ENCODE data around the gene TCF7L1. TPM values are rescaled to one million over a fixed set of nuclear protein-coding genes. Genes with fewer than 3 reads are reported as not detected.

Gene TCF7L1
- polyA plus RNA-seq, 3 donors, result 0.05 to 0.09 TPM; not detected in 1

DNA sequence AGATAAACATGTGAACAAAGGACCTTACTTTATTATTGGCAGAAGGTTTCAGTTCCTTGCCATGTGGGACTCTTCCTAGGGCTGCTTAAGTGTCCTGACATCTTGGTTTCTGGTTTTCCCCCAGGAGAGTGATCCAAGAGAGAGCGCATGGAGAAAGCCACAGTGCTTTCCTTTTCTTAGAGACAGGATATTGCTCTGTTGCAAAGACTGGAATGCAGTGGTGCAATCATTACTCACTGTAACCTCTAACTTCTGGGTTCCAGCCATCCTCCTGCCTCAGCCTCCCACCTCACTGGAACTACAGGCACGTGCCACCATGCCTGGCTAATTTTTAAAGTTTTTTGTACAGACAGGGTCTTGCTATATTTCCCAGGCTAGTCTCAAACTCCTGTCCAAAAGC is 38.1 kb upstream of the TCF7L1 start:
- H2AFZ ChIP-seq (ENCODE audit: insufficient read depth, low read depth, low read length, poor library complexity, severe bottlenecking), result no peak overlapping the region
- TF ChIP-seq, protein P1, sequence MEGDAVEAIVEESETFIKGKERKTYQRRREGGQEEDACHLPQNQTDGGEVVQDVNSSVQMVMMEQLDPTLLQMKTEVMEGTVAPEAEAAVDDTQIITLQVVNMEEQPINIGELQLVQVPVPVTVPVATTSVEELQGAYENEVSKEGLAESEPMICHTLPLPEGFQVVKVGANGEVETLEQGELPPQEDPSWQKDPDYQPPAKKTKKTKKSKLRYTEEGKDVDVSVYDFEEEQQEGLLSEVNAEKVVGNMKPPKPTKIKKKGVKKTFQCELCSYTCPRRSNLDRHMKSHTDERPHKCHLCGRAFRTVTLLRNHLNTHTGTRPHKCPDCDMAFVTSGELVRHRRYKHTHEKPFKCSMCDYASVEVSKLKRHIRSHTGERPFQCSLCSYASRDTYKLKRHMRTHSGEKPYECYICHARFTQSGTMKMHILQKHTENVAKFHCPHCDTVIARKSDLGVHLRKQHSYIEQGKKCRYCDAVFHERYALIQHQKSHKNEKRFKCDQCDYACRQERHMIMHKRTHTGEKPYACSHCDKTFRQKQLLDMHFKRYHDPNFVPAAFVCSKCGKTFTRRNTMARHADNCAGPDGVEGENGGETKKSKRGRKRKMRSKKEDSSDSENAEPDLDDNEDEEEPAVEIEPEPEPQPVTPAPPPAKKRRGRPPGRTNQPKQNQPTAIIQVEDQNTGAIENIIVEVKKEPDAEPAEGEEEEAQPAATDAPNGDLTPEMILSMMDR (IDR thresholded peaks at IDR 0.05), result no peak
- no peak overlapping the region for H3K9ac ChIP-seq (ENCODE audit: insufficient read depth, low read length, poor library complexity, severe bottlenecking)
- H3K4me1 Mint-ChIP-seq, result no peaks in the 10 kb centered on the region
- no peak overlapping the region for H3K4me3 Mint-ChIP-seq
- 79% methylated on average over 2 of the region's 2 CpGs for WGBS (ENCODE audit: insufficient coverage)
- no peak for DNase-seq
- H4K20me1 ChIP-seq (ENCODE audit: insufficient read depth, low read length), result no peaks in the 10 kb centered on the region
- H3K79me2 ChIP-seq (ENCODE audit: insufficient read depth, low read length), result no peaks in the 10 kb centered on the region
- H3K36me3 ChIP-seq (replicated peaks in 1 of 2; ENCODE audit: control insufficient read depth in 1 of 2, insufficient read depth in 2 of 2, low read length in 2 of 2), result no peaks in the 10 kb centered on the region
- no peak overlapping the region for H3K27ac Mint-ChIP-seq
- H3K36me3 Mint-ChIP-seq, result no peaks in the 10 kb centered on the region
- intact Hi-C loops (cut with micrococcal nuclease), result no loop called here
- H3K27ac ChIP-seq (ENCODE audit: low read depth in 1 of 2, low read length in 2 of 2), result no peak overlapping the region
- no peak overlapping the region for H3K4me3 ChIP-seq (replicated peaks in 1 of 3; ENCODE audit: low read depth in 2 of 3, low read length in 3 of 3)
- H3K4me2 ChIP-seq (replicated peaks; ENCODE audit: extremely low read depth, low read length, poor library complexity, severe bottlenecking), result no peak overlapping the region
- no peaks in the 10 kb centered on the region for H3K9me3 ChIP-seq (replicated peaks in 1 of 2; ENCODE audit: control insufficient read depth in 1 of 2, insufficient read depth in 1 of 2, low read length in 2 of 2)
- H3K27me3 ChIP-seq (ENCODE audit: control insufficient read depth in 2 of 2, insufficient read depth in 2 of 2, low read length in 2 of 2), result no peaks in the 10 kb centered on the region
- peaks cover 2 to 4% (median 2%) of the 10 kb centered on the region in 3 donors for H3K27me3 Mint-ChIP-seq (ENCODE audit: low read depth in 3 of 3)
- peaks cover 0 to 6% (median 3%) of the 10 kb centered on the region in 7 donors for H3K9me3 Mint-ChIP-seq
- no peaks in the 10 kb centered on the region for H3K4me1 ChIP-seq (ENCODE audit: control insufficient read depth in 1 of 2, insufficient read depth in 2 of 2, low read length in 2 of 2)

DNA sequence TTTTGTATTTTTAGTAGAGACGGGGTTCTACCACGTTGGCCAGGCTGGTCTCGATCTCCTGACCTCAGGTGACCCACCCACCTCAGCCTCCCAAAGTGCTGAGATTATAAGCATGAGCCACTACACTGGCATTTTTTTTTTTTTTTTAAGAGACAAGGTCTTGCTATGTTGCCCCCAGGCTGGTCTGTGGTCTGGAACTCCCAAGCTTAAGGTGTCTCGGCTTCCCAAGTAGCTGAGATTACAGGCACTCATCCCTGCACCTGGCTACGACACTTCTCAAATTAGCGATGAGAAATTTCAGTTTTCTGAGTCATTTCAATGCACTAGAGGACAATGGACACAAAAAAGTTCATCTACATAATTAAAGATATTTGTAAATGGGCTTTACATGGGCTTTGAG is 36.6 kb upstream of the TCF7L1 start:
- Mint-ChIP-seq H3K4me3 (no peak overlapping the region), H3K27me3 (ENCODE audit: low read depth in 3 of 3) (peaks cover 4 to 7% (median 5%) of the 10 kb centered on the region in 3 donors), H3K36me3 (no peaks in the 10 kb centered on the region), H3K4me1 (no peaks in the 10 kb centered on the region), H3K9me3 (peaks cover 0 to 6% (median 4%) of the 10 kb centered on the region in 7 donors), H3K27ac (no peak overlapping the region)
- Histone ChIP-seq H3K27me3 (ENCODE audit: control insufficient read depth in 2 of 2, insufficient read depth in 2 of 2, low read length in 2 of 2) (no peaks in the 10 kb centered on the region), H3K79me2 (ENCODE audit: insufficient read depth, low read length) (no peaks in the 10 kb centered on the region), H3K9me3 (replicated peaks in 1 of 2; ENCODE audit: control insufficient read depth in 1 of 2, insufficient read depth in 1 of 2, low read length in 2 of 2) (no peaks in the 10 kb centered on the region), H3K36me3 (replicated peaks in 1 of 2; ENCODE audit: control insufficient read depth in 1 of 2, insufficient read depth in 2 of 2, low read length in 2 of 2) (no peaks in the 10 kb centered on the region), H3K4me1 (ENCODE audit: control insufficient read depth in 1 of 2, insufficient read depth in 2 of 2, low read length in 2 of 2) (no peaks in the 10 kb centered on the region), H4K20me1 (ENCODE audit: insufficient read depth, low read length) (no peaks in the 10 kb centered on the region), H3K4me3 (replicated peaks in 1 of 3; ENCODE audit: low read depth in 2 of 3, low read length in 3 of 3) (no peak overlapping the region), H3K9ac (ENCODE audit: insufficient read depth, low read length, poor library complexity, severe bottlenecking) (no peak overlapping the region), H3K27ac (ENCODE audit: low read depth in 1 of 2, low read length in 2 of 2) (no peak overlapping the region), H2AFZ (ENCODE audit: insufficient read depth, low read depth, low read length, poor library complexity, severe bottlenecking) (no peak overlapping the region), H3K4me2 (replicated peaks; ENCODE audit: extremely low read depth, low read length, poor library complexity, severe bottlenecking) (no peak overlapping the region)
- intact Hi-C loops (cut with micrococcal nuclease), result no loop called here
- WGBS (ENCODE audit: insufficient coverage), result 100% methylated on average over 2 of the region's 6 CpGs
- DNase-seq, result no peak
- TF ChIP-seq, protein P1 (IDR thresholded peaks at IDR 0.05), result no peak

Data from CD14-positive monocyte (primary cell).